SK-N-SH (cell line): ENCODE measurements around the gene EXOG. TPM values are rescaled to one million over a fixed set of nuclear protein-coding genes. Genes with fewer than 3 reads are reported as not detected.

Source experiments
- CTCF ChIA-PET: fragments of 300-600, 350-600 bp; formaldehyde crosslinking; extraction: SDS; loops from one replicate; lab custom pipeline; 2021; lab: Yijun Ruan, JAX
- POLR2A ChIA-PET: fragments of 350-600 bp; sonication (Branson Sonifier 250); formaldehyde crosslinking; extraction: SDS; loops from one replicate; lab custom pipeline; 2020; ENCODE audit warnings: antibody characterized with exemption, inconsistent platforms; lab: Yijun Ruan, JAX
- DNase-seq: peaks from one replicate; pipeline ENCODE4 v3.0.0; 2012
- H2AFZ ChIP-seq: fragments of 200-600 bp; sonication (generic); 2 replicates; pipeline ENCODE4 v1.8.1; 2016; ENCODE audit warnings: antibody characterized with exemption, mild to moderate bottlenecking, low read depth
- H3F3A ChIP-seq: fragments of 200-600 bp; sonication (generic); replicated peaks from 2 replicates; pipeline ENCODE3; 2016; ENCODE audit warnings: antibody characterized with exemption, mild to moderate bottlenecking; ENCODE audit not compliant: insufficient read depth
- H3K27ac ChIP-seq, 2 experiments: fragments of 200-500 bp in 1 of 2; fragments of 200-600 bp in 1 of 2; sonication (Bioruptor generic) in 1 of 2; sonication (generic), shearing (Covaris generic) in 1 of 2; 2 replicates each; pipeline versions ENCODE4 v1.5.1 to v1.6.1; 2014 to 2016; ENCODE audit warnings: low read depth in 2 of 2, inconsistent platforms in 1 of 2, low read length in 1 of 2, mild to moderate bottlenecking in 1 of 2, mixed read lengths in 1 of 2
- H3K27me3 ChIP-seq: fragments of 200-600 bp; sonication (generic), shearing (Covaris generic); 2 replicates; pipeline ENCODE4 v1.6.1; 2016; ENCODE audit warnings: mixed run types; ENCODE audit not compliant: insufficient read depth
- H3K36me3 ChIP-seq, 2 experiments: fragments of 200-500 bp in 1 of 2; fragments of 200-600 bp in 1 of 2; sonication (Bioruptor generic) in 1 of 2; sonication (generic) in 1 of 2; replicated peaks in 1 of 2; 2 replicates each; pipeline versions ENCODE3 to v1.5.1; 2014 to 2016; ENCODE audit warnings: low read length in 1 of 2, mild to moderate bottlenecking in 1 of 2; ENCODE audit not compliant: insufficient read depth in 2 of 2, control insufficient read depth in 1 of 2
- H3K4me1 ChIP-seq, 2 experiments: fragments of 200-500 bp in 1 of 2; fragments of 200-600 bp in 1 of 2; sonication (Bioruptor generic) in 1 of 2; sonication (generic), shearing (Covaris generic) in 1 of 2; 2 replicates each; pipeline versions ENCODE4 v1.5.1 to v1.6.1; 2014 to 2016; ENCODE audit warnings: low read depth in 1 of 2, low read length in 1 of 2, mixed run types in 1 of 2; ENCODE audit not compliant: insufficient read depth in 2 of 2, control insufficient read depth in 1 of 2
- H3K4me2 ChIP-seq: fragments of 200-600 bp; sonication (generic), shearing (Covaris generic); 2 replicates; pipeline ENCODE4 v1.6.1; 2017; ENCODE audit warnings: mixed run types
- H3K4me3 ChIP-seq, 2 experiments: fragments of 200-500 bp in 1 of 2; fragments of 200-600 bp in 1 of 2; sonication (Bioruptor generic) in 1 of 2; sonication (generic), shearing (Covaris generic) in 1 of 2; 2 replicates each; pipeline versions ENCODE4 v1.5.1 to v1.8.1; 2014 to 2016; ENCODE audit warnings: low read depth in 2 of 2, inconsistent platforms in 1 of 2, low read length in 1 of 2, mild to moderate bottlenecking in 1 of 2, mixed read lengths in 1 of 2, moderate library complexity in 1 of 2
- H3K79me2 ChIP-seq: fragments of 200-600 bp; sonication (generic); 2 replicates; pipeline ENCODE4 v1.8.1; 2017; ENCODE audit warnings: mild to moderate bottlenecking; ENCODE audit not compliant: insufficient read depth
- H3K9ac ChIP-seq: fragments of 200-600 bp; sonication (generic); 2 replicates; pipeline ENCODE4 v1.6.1; 2017; ENCODE audit warnings: mixed run types
- H3K9me2 ChIP-seq: fragments of 200-600 bp; sonication (generic); 2 replicates; pipeline ENCODE4 v1.6.1; 2017; ENCODE audit warnings: mixed run types
- H3K9me3 ChIP-seq: fragments of 200-600 bp; sonication (generic); 2 replicates; pipeline ENCODE4 v1.6.1; 2017; ENCODE audit warnings: mixed run types, mild to moderate bottlenecking, moderate library complexity
- H4K20me1 ChIP-seq: fragments of 200-600 bp; sonication (generic); 2 replicates; pipeline ENCODE4 v1.6.1; 2017; ENCODE audit warnings: mild to moderate bottlenecking, mixed run types; ENCODE audit not compliant: insufficient read depth
- CHD2 ChIP-seq: fragments of 150-350 bp; IDR thresholded peaks from 2 replicates; pipeline ENCODE4 v1.6.1; 2018; ENCODE audit warnings: low read length; ENCODE audit not compliant: partially characterized antibody
- ELF1 ChIP-seq: IDR thresholded peaks from 2 replicates; pipeline ENCODE4 v1.4.0; 2012
- EZH2phosphoT487 ChIP-seq: fragments of 200-600 bp; sonication (generic); IDR thresholded peaks from 2 replicates; pipeline ENCODE4 v1.6.1; 2017; ENCODE audit warnings: low read depth, mixed run types, mild to moderate bottlenecking, antibody characterized with exemption, moderate library complexity, borderline replicate concordance
- FOSL2 ChIP-seq: IDR thresholded peaks from 2 replicates; pipeline ENCODE4 v1.4.0; 2012; ENCODE audit warnings: low read depth, mild to moderate bottlenecking, moderate library complexity, borderline replicate concordance
- FOXJ3 ChIP-seq: sonication (generic); formaldehyde crosslinking; IDR thresholded peaks from 2 replicates; pipeline ENCODE4 v1.5.1; 2020; ENCODE audit warnings: mild to moderate bottlenecking, missing genetic modification reagents
- GATA2 ChIP-seq: sonication (generic); formaldehyde crosslinking; IDR thresholded peaks from 2 replicates; pipeline ENCODE4 v1.5.0; 2020; ENCODE audit warnings: mild to moderate bottlenecking, missing genetic modification reagents
- MXI1 ChIP-seq: IDR thresholded peaks from 2 replicates; pipeline ENCODE4 v1.6.1; 2012; ENCODE audit warnings: mild to moderate bottlenecking, low read depth, low read length, improper control_type of control experiment
- NFIC ChIP-seq: IDR thresholded peaks from 2 replicates; pipeline ENCODE4 v1.4.0; 2012; ENCODE audit warnings: borderline replicate concordance
- POLR2AphosphoS5 ChIP-seq: IDR thresholded peaks from 2 replicates; pipeline ENCODE4 v1.6.1; 2012; ENCODE audit warnings: low read depth, low read length
- RXRA ChIP-seq: IDR thresholded peaks from 2 replicates; pipeline ENCODE4 v1.4.0; 2012; ENCODE audit warnings: low read depth, mild to moderate bottlenecking, borderline replicate concordance
- SIN3A ChIP-seq: IDR thresholded peaks from 2 replicates; pipeline ENCODE4 v1.6.1; 2012; ENCODE audit warnings: low read depth, mild to moderate bottlenecking, low read length, moderate library complexity, borderline replicate concordance
- SMC3 ChIP-seq: IDR thresholded peaks from 2 replicates; pipeline ENCODE4 v1.6.1; 2012; ENCODE audit warnings: low read depth, low read length, improper control_type of control experiment
- TAF1 ChIP-seq: IDR thresholded peaks from 2 replicates; pipeline ENCODE4 v1.6.1; 2012; ENCODE audit warnings: low read depth, mild to moderate bottlenecking, low read length, moderate library complexity, borderline replicate concordance
- TCF12 ChIP-seq: IDR thresholded peaks from 2 replicates; pipeline ENCODE4 v1.4.0; 2012
- YY1 ChIP-seq: IDR thresholded peaks from 2 replicates; pipeline ENCODE4 v1.4.0; 2012; ENCODE audit warnings: low read depth, mild to moderate bottlenecking
- WGBS: methylation state at CpG from one replicate; pipeline ENCODE4 v1.1.6; 2017; ENCODE audit warnings: low lambda C conversion rate; 5-methylcytosine and 5-hydroxymethylcytosine counted together
- polyA plus RNA-seq, 3 experiments: library from polyadenylated mRNA; depleted of rRNA; stranded (reverse); fragments of >200 nt; gene quantifications; 2 replicates each; pipeline ENCODE4 v1.2.3, GENCODE V29; 2012
- TF ChIP-seq, protein P1 (sequence below): fragments of 200-600 bp; sonication (generic); IDR thresholded peaks from 2 replicates; pipeline ENCODE4 v1.6.1; 2017; ENCODE audit warnings: antibody characterized with exemption, mild to moderate bottlenecking, moderate library complexity
- TF ChIP-seq, protein P2 (sequence below): IDR thresholded peaks from 2 replicates; pipeline ENCODE4; 2012
- TF ChIP-seq, protein P3 (sequence below): fragments of 150-350 bp; IDR thresholded peaks from 2 replicates; pipeline ENCODE4 v1.6.1; 2016; ENCODE audit warnings: mild to moderate bottlenecking, low read depth, low read length
- TF ChIP-seq, protein P4 (sequence below): IDR thresholded peaks from 2 replicates; pipeline ENCODE4 v1.6.1; 2012; ENCODE audit warnings: mild to moderate bottlenecking, low read depth, low read length, moderate library complexity
- TF ChIP-seq, protein P5 (sequence below): IDR thresholded peaks from 2 replicates; pipeline ENCODE4 v1.4.0; 2012; ENCODE audit warnings: low read depth

Gene EXOG
- polyA plus RNA-seq, 1 of the 3 experiments (the other 2 are of a cell fraction), result 6.2 TPM

DNA sequence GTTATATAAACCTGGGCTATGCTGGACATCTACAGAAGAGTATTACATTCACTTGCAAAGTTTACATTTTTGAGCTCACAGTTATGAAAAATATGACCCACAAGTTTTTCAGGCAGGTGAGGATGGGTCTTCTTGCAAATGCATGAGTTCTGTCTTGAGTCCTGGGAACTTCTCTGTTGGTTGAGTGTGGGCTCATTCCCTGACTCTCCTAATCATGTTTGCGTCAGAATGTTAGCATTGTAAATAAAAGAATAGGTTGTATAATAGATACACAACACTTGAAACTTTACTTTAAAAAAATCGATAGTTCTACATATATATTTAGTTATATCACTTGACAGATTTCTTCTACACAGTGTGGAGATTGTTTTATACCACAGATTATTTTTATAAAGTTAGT, 7.2 kb upstream of the EXOG start:
- Histone ChIP-seq H3K27me3 (no peaks in the 10 kb centered on the region), H3K79me2 (no peaks in the 10 kb centered on the region), H3K4me2 (no peak overlapping the region), H3K9me3 (no peaks in the 10 kb centered on the region), H3K9ac (no peak overlapping the region), H3K27ac (no peak overlapping the region), H3K4me1 (peaks cover 0 to 7% of the 10 kb centered on the region in 2 experiments; a peak in 1 of 4 replicates), H3K4me3 (no peak overlapping the region), H4K20me1 (no peaks in the 10 kb centered on the region), H2AFZ (no peak overlapping the region), H3F3A (no peaks in the 10 kb centered on the region), H3K9me2 (no peaks in the 10 kb centered on the region), H3K36me3 (peaks cover 0 to 11% of the 10 kb centered on the region in 2 experiments)
- 93% methylated on average over 2 of the region's 2 CpGs for WGBS
- CTCF ChIA-PET, result interaction anchor here (0.6 to 3.0 kb wide), 6 partner anchors 9 to 634 kb away, joined by 3 to 25 read pairs (median 6); partner anchors contain the start of gene XYLB
- TF ChIP-seq TAF1, result no peak
- no peak for TF ChIP-seq SIN3A
- no peak for TF ChIP-seq ELF1
- TF ChIP-seq GATA2, result no peak
- no peak for TF ChIP-seq RXRA
- no peak for TF ChIP-seq NFIC
- TF ChIP-seq, protein P1, sequence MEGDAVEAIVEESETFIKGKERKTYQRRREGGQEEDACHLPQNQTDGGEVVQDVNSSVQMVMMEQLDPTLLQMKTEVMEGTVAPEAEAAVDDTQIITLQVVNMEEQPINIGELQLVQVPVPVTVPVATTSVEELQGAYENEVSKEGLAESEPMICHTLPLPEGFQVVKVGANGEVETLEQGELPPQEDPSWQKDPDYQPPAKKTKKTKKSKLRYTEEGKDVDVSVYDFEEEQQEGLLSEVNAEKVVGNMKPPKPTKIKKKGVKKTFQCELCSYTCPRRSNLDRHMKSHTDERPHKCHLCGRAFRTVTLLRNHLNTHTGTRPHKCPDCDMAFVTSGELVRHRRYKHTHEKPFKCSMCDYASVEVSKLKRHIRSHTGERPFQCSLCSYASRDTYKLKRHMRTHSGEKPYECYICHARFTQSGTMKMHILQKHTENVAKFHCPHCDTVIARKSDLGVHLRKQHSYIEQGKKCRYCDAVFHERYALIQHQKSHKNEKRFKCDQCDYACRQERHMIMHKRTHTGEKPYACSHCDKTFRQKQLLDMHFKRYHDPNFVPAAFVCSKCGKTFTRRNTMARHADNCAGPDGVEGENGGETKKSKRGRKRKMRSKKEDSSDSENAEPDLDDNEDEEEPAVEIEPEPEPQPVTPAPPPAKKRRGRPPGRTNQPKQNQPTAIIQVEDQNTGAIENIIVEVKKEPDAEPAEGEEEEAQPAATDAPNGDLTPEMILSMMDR, result no peak
- no peak for TF ChIP-seq MXI1
- TF ChIP-seq SMC3, result no peak
- TF ChIP-seq CHD2, result no peak
- no peak for TF ChIP-seq YY1
- no peak for DNase-seq
- POLR2A ChIA-PET, result no interaction called here

DNA sequence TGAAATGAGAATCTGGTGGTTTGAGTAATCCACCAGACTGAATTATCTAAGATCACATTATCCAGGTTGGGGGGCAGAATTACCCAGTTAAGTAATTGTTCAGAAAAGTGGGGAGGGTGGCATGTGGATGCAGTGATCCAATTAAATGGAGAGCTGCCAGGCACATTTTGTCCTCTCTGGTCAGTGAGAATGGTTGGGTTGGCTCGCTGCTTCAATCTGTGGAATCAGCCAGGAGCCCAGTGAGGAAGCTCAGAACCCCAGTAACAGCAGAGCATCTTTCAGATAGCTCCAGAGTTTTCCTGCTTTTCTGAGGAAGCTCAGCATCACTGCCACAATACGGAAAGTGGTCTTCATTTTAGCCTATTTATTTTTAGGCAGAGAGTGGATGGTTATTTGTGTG, 6.4 kb upstream of the EXOG start:
- Histone ChIP-seq H3K27me3 (no peaks in the 10 kb centered on the region), H3K4me3 (no peak overlapping the region), H3K9me2 (no peaks in the 10 kb centered on the region), H3K4me2 (no peak overlapping the region), H3K4me1 (peaks cover 0 to 7% of the 10 kb centered on the region in 2 experiments; a peak in 1 of 4 replicates), H2AFZ (no peak overlapping the region), H3K27ac (no peak overlapping the region), H3F3A (no peaks in the 10 kb centered on the region), H3K79me2 (no peaks in the 10 kb centered on the region), H3K36me3 (peaks cover 0 to 7% of the 10 kb centered on the region in 2 experiments), H4K20me1 (no peaks in the 10 kb centered on the region), H3K9ac (no peak overlapping the region), H3K9me3 (no peaks in the 10 kb centered on the region)
- POLR2A ChIA-PET, result no interaction called here
- DNase-seq, result no peak
- CTCF ChIA-PET, result interaction anchor here (0.7 to 3.3 kb wide), 8 partner anchors 10 to 635 kb away, joined by 3 to 25 read pairs (median 8); partner anchors contain the start of gene XYLB
- WGBS, result 96% methylated on average over 2 of the region's 2 CpGs
- TF ChIP-seq, protein P2, sequence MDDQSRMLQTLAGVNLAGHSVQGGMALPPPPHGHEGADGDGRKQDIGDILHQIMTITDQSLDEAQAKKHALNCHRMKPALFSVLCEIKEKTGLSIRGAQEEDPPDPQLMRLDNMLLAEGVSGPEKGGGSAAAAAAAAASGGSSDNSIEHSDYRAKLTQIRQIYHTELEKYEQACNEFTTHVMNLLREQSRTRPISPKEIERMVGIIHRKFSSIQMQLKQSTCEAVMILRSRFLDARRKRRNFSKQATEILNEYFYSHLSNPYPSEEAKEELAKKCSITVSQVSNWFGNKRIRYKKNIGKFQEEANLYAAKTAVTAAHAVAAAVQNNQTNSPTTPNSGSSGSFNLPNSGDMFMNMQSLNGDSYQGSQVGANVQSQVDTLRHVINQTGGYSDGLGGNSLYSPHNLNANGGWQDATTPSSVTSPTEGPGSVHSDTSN, result no peak
- no peak for TF ChIP-seq TCF12
- TF ChIP-seq, protein P3, sequence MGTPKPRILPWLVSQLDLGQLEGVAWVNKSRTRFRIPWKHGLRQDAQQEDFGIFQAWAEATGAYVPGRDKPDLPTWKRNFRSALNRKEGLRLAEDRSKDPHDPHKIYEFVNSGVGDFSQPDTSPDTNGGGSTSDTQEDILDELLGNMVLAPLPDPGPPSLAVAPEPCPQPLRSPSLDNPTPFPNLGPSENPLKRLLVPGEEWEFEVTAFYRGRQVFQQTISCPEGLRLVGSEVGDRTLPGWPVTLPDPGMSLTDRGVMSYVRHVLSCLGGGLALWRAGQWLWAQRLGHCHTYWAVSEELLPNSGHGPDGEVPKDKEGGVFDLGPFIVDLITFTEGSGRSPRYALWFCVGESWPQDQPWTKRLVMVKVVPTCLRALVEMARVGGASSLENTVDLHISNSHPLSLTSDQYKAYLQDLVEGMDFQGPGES, result no peak
- TF ChIP-seq FOXJ3 (CRISPR knock-in tag), result no peak
- TF ChIP-seq, protein P4, sequence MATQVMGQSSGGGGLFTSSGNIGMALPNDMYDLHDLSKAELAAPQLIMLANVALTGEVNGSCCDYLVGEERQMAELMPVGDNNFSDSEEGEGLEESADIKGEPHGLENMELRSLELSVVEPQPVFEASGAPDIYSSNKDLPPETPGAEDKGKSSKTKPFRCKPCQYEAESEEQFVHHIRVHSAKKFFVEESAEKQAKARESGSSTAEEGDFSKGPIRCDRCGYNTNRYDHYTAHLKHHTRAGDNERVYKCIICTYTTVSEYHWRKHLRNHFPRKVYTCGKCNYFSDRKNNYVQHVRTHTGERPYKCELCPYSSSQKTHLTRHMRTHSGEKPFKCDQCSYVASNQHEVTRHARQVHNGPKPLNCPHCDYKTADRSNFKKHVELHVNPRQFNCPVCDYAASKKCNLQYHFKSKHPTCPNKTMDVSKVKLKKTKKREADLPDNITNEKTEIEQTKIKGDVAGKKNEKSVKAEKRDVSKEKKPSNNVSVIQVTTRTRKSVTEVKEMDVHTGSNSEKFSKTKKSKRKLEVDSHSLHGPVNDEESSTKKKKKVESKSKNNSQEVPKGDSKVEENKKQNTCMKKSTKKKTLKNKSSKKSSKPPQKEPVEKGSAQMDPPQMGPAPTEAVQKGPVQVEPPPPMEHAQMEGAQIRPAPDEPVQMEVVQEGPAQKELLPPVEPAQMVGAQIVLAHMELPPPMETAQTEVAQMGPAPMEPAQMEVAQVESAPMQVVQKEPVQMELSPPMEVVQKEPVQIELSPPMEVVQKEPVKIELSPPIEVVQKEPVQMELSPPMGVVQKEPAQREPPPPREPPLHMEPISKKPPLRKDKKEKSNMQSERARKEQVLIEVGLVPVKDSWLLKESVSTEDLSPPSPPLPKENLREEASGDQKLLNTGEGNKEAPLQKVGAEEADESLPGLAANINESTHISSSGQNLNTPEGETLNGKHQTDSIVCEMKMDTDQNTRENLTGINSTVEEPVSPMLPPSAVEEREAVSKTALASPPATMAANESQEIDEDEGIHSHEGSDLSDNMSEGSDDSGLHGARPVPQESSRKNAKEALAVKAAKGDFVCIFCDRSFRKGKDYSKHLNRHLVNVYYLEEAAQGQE, result no peak
- TF ChIP-seq CHD2, result no peak
- TF ChIP-seq POLR2AphosphoS5, result no peak
- no peak for TF ChIP-seq YY1
- no peak for TF ChIP-seq SMC3
- TF ChIP-seq EZH2phosphoT487, result no peak
- no peak for TF ChIP-seq SIN3A
- TF ChIP-seq, protein P5, sequence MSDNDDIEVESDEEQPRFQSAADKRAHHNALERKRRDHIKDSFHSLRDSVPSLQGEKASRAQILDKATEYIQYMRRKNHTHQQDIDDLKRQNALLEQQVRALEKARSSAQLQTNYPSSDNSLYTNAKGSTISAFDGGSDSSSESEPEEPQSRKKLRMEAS, result no peak
- TF ChIP-seq FOSL2, result no peak
- TF ChIP-seq NFIC, result no peak
- no peak for TF ChIP-seq TAF1
